GM23248 (cell line): ENCODE data around the gene RCOR2. TPM values are rescaled to one million over a fixed set of nuclear protein-coding genes. Genes with fewer than 3 reads are reported as not detected.

Source experiments
- DNase-seq: peaks from one replicate; pipeline ENCODE4 v3.0.0-alpha.2; 2015
- H2AFZ ChIP-seq: fragments of 200-600 bp; sonication (generic); 2 replicates; pipeline ENCODE4 v1.6.1; 2016; ENCODE audit warnings: antibody characterized with exemption
- H3F3A ChIP-seq: fragments of 200-600 bp; sonication (generic); 2 replicates; pipeline ENCODE4 v1.6.1; 2016; ENCODE audit warnings: mild to moderate bottlenecking, antibody characterized with exemption, mixed run types; ENCODE audit not compliant: insufficient read depth
- H3K27ac ChIP-seq: fragments of 200-600 bp; sonication (generic); 2 replicates; pipeline ENCODE4 v1.5.1; 2016; ENCODE audit warnings: mild to moderate bottlenecking
- H3K27me3 ChIP-seq: fragments of 200-600 bp; sonication (generic); replicated peaks from 2 replicates; pipeline ENCODE4 v1.6.1; 2016; ENCODE audit warnings: mild to moderate bottlenecking; ENCODE audit not compliant: insufficient read depth
- H3K36me3 ChIP-seq: fragments of 200-600 bp; sonication (generic); 2 replicates; pipeline ENCODE4 v1.6.1; 2016; ENCODE audit warnings: low read depth, mild to moderate bottlenecking
- H3K4me1 ChIP-seq: fragments of 200-600 bp; sonication (generic); 2 replicates; pipeline ENCODE4 v1.6.1; 2016; ENCODE audit warnings: mild to moderate bottlenecking; ENCODE audit not compliant: insufficient read depth
- H3K4me2 ChIP-seq: fragments of 200-600 bp; sonication (generic); one replicate; pipeline ENCODE4 v1.6.1; 2016; ENCODE audit warnings: mild to moderate bottlenecking; ENCODE audit not compliant: unreplicated experiment
- H3K4me3 ChIP-seq: fragments of 200-600 bp; sonication (generic); 2 replicates; pipeline ENCODE4 v1.5.1; 2016; ENCODE audit warnings: mild to moderate bottlenecking
- H3K79me2 ChIP-seq: fragments of 200-600 bp; sonication (generic); 2 replicates; pipeline ENCODE4 v1.6.1; 2016; ENCODE audit warnings: mild to moderate bottlenecking; ENCODE audit not compliant: insufficient read depth
- H3K9ac ChIP-seq: fragments of 200-600 bp; sonication (generic); 2 replicates; pipeline ENCODE4 v1.6.1; 2016; ENCODE audit warnings: mild to moderate bottlenecking
- H3K9me2 ChIP-seq: fragments of 200-600 bp; sonication (generic); 2 replicates; pipeline ENCODE4 v1.6.1; 2016; ENCODE audit warnings: mixed run types, mild to moderate bottlenecking, moderate library complexity; ENCODE audit not compliant: insufficient read depth
- H3K9me3 ChIP-seq: fragments of 200-600 bp; sonication (generic); one replicate; pipeline ENCODE4 v1.6.1; 2017; ENCODE audit warnings: low read depth
- H4K20me1 ChIP-seq: fragments of 200-600 bp; sonication (generic); 2 replicates; pipeline ENCODE4 v1.6.0; 2016; ENCODE audit not compliant: insufficient read depth
- EZH2 ChIP-seq: fragments of 200-600 bp; sonication (generic); IDR thresholded peaks from 2 replicates; pipeline ENCODE4 v1.6.1; 2018; ENCODE audit warnings: antibody characterized with exemption, mild to moderate bottlenecking; ENCODE audit not compliant: insufficient read depth, poor library complexity, severe bottlenecking
- EZH2phosphoT487 ChIP-seq: fragments of 200-600 bp; sonication (generic); IDR thresholded peaks from 2 replicates; pipeline ENCODE4 v1.6.1; 2018; ENCODE audit warnings: antibody characterized with exemption, moderate library complexity, mild to moderate bottlenecking, low read depth; ENCODE audit not compliant: insufficient read depth
- WGBS, 2 experiments: methylation state at CpG; one replicate each; pipeline ENCODE4 v1.1.6; 2015 to 2017; ENCODE audit warnings: low lambda C conversion rate in 2 of 2, low coverage in 1 of 2; ENCODE audit errors: missing lambda C conversion rate in 2 of 2; 5-methylcytosine and 5-hydroxymethylcytosine counted together
- in situ Hi-C: fragments of 300-500 bp; cut with MboI; formaldehyde crosslinking; loops from 2 replicates; pipeline ENCODE4 v1.15.0; 2020
- polyA plus RNA-seq: library from polyadenylated mRNA; unstranded; fragments of >200 nt; fragmentation: Nextera tagmentation; extraction: Ambion mirVana; gene quantifications from 2 replicates; pipeline ENCODE4 v1.2.1, GENCODE V29; 2016
- total RNA-seq: library from RNA; depleted of rRNA; stranded (reverse); fragments of >200 nt; shearing (Covaris generic); gene quantifications from 2 replicates; pipeline ENCODE4 v1.2.3, GENCODE V29; 2014

RCOR2 gene
- total and polyA plus RNA-seq, 2 experiments from 2014 or later, result 1.8 TPM; not detected in 1

GRCh38 chr11:63944987-63945386, 28.0 kb upstream of the RCOR2 start:
- Histone ChIP-seq H3K27ac (peak overlapping the region; percentile 61), H3K36me3 (no peaks in the 10 kb centered on the region), H3K4me3 (peak overlapping the region; percentile 19), H4K20me1 (no peaks in the 10 kb centered on the region), H2AFZ (peak overlapping the region; percentile 78), H3K79me2 (peaks cover 47% of the 10 kb centered on the region), H3K9me2 (no peaks in the 10 kb centered on the region), H3K4me2 (peak overlapping the region; percentile 63), H3K9me3 (no peaks in the 10 kb centered on the region), H3K4me1 (peaks cover 12% of the 10 kb centered on the region), H3F3A (0 out of 2 replicates have a peak, but pooled peaks cover 4% of the 10 kb centered on the region), H3K27me3 (no peaks in the 10 kb centered on the region), H3K9ac (peak overlapping the region; percentile 69)
- 12 to 17% methylated on average over 7 to 8 of the region's 8 CpGs for WGBS, 2 experiments
- in situ Hi-C loops, result loop anchor here (5.0 kb wide), 1 partner anchor 108 kb away; the partner anchor contains the start of gene MARK2
- TF ChIP-seq EZH2 (no peak), EZH2phosphoT487 (no peak)
- peak; percentile 76 for DNase-seq

GRCh38 chr11:63942803-63943202, 25.8 kb upstream of the RCOR2 start:
- no peak overlapping the region for H3K27ac ChIP-seq
- no peak for TF ChIP-seq EZH2
- TF ChIP-seq EZH2phosphoT487, result no peak
- H3K4me2 ChIP-seq, result no peak overlapping the region
- no peaks in the 10 kb centered on the region for H3K9me2 ChIP-seq
- no peak for DNase-seq
- no peaks in the 10 kb centered on the region for H3K36me3 ChIP-seq
- H3F3A ChIP-seq, result 0 out of 2 replicates have a peak, but pooled peaks cover 4% of the 10 kb centered on the region
- H2AFZ ChIP-seq, result no peak overlapping the region
- no peak overlapping the region for H3K4me3 ChIP-seq
- WGBS, 2 experiments, result 89 to 96% methylated on average over 3 of the region's 3 CpGs
- no peaks in the 10 kb centered on the region for H3K9me3 ChIP-seq
- peaks cover 56% of the 10 kb centered on the region for H3K79me2 ChIP-seq
- H3K9ac ChIP-seq, result no peak overlapping the region
- no peaks in the 10 kb centered on the region for H4K20me1 ChIP-seq
- H3K4me1 ChIP-seq, result peaks cover 17% of the 10 kb centered on the region
- in situ Hi-C loops, result loop anchor here (5.0 kb wide), 1 partner anchor 106 kb away; the partner anchor contains the start of gene MARK2
- no peaks in the 10 kb centered on the region for H3K27me3 ChIP-seq

DNA sequence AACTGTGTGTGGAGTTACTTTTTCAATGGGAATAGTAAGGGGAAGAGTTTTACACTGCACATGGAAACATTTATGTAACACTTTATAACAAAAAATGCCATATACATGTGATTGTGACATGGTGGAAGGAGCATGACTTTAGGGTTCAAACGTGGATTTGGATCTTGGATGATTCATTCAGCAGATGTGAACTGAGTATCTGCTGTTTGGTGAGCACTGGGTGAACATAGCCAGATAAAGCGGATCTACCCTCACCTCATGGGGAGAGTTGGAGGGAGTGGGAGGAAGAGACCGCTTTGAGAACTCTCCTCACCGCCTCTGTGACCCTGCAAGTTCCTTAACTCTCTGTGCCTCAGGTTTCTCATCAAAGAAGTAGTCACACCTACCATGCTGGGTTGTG, 24.9 kb upstream of the RCOR2 start:
- WGBS, 2 experiments, result 82 to 88% methylated on average over 4 of the region's 4 CpGs
- H3K9me2 ChIP-seq, result no peaks in the 10 kb centered on the region
- H3K4me3 ChIP-seq, result no peak overlapping the region
- TF ChIP-seq EZH2phosphoT487 (no peak), EZH2 (no peak)
- no peak overlapping the region for H3K27ac ChIP-seq
- peaks cover 56% of the 10 kb centered on the region for H3K79me2 ChIP-seq
- no peak for DNase-seq
- no peaks in the 10 kb centered on the region for H3K9me3 ChIP-seq
- H2AFZ ChIP-seq, result no peak overlapping the region
- no peak overlapping the region for H3K9ac ChIP-seq
- H4K20me1 ChIP-seq, result no peaks in the 10 kb centered on the region
- in situ Hi-C loops, result loop anchor here (5.0 kb wide), 1 partner anchor 105 kb away; the partner anchor contains the start of gene MARK2
- peaks cover 17% of the 10 kb centered on the region for H3K4me1 ChIP-seq
- no peaks in the 10 kb centered on the region for H3K27me3 ChIP-seq
- H3K36me3 ChIP-seq, result no peaks in the 10 kb centered on the region
- H3K4me2 ChIP-seq, result no peak overlapping the region
- 0 out of 2 replicates have a peak, but pooled peaks cover 4% of the 10 kb centered on the region for H3F3A ChIP-seq

DNA sequence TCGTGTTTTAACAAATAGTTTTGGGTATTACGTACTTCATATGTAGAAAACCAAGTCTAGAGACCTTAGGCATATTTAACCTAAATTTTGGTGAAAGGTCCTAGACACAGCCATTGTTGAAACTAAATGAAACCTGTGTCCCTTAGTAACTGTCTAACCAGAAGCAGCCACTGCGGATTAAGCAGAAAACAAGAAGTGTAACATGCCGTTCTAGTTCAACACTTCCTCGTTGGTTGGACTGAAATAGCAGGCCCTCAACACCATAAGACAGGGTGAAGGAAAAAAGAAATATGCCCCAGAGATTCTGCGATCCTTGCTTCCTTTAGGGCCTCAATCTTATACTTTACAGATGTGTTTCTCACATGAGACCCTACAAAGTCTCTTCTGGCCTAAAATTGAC, 23.8 kb upstream of the RCOR2 start:
- Histone ChIP-seq H3F3A (no peaks in the 10 kb centered on the region), H3K79me2 (peaks cover 56% of the 10 kb centered on the region), H3K27me3 (no peaks in the 10 kb centered on the region), H3K4me1 (peaks cover 17% of the 10 kb centered on the region), H2AFZ (no peak overlapping the region), H3K9me2 (no peaks in the 10 kb centered on the region), H4K20me1 (no peaks in the 10 kb centered on the region), H3K4me3 (no peak overlapping the region), H3K9me3 (no peaks in the 10 kb centered on the region), H3K36me3 (no peaks in the 10 kb centered on the region), H3K9ac (no peak overlapping the region), H3K27ac (no peak overlapping the region), H3K4me2 (no peak overlapping the region)
- TF ChIP-seq EZH2phosphoT487, result no peak
- no peak for TF ChIP-seq EZH2
- 70 to 77% methylated on average over 6 of the region's 6 CpGs for WGBS, 2 experiments
- in situ Hi-C loops, result loop anchor here (5.0 kb wide), 1 partner anchor 103 kb away; the partner anchor contains the start of gene MARK2
- DNase-seq, result no peak
